SK-MEL-5 (cell line): ENCODE measurements around the gene UNC5CL. TPM values are rescaled to one million over a fixed set of nuclear protein-coding genes. Genes with fewer than 3 reads are reported as not detected.
"Not testable (repeated sequence)": the region's sequence is repeated elsewhere in the genome, so short reads cannot be mapped to it uniquely, and the experiment has no call there.

Experiments
- DNase-seq: peaks from one replicate; pipeline ENCODE4 v3.0.0-alpha.2; 2016; ENCODE audit warnings: low read depth, low spot score
- in situ Hi-C: cut with HindIII; loops from 2 replicates; pipeline ENCODE4 v1.10.0; 2016; ENCODE audit warnings: low sequenced_read_pairs, high pct_unique_total_duplicates, low pct_unique_long_range_greater_than_20kb
- total RNA-seq: library from RNA; depleted of rRNA; stranded (reverse); fragments of >200 nt; shearing (Covaris generic); gene quantifications from 2 replicates; pipeline ENCODE4 v1.2.3, GENCODE V29; 2014

Gene UNC5CL
- total RNA-seq, 1 experiment from 2014 or later = 0.16 TPM

GRCh38 chr6:41027799-41028560 is 11.0 kb downstream of the UNC5CL start:
- in situ Hi-C loops = no loop called here

GRCh38 chr6:41027241-41027640 is 11.8 kb downstream of the UNC5CL start:
- in situ Hi-C loops = no loop called here
- DNase-seq = no peak

More at GRCh38 chr6:41027799-41028560, 11.0 kb downstream of the UNC5CL start:
- DNase-seq = peak; percentile 74

GRCh38 chr6:41025966-41026530 is 13.0 kb downstream of the UNC5CL start:
- peak; percentile 42 for DNase-seq
- in situ Hi-C loops = no loop called here

- in situ Hi-C loops = no loop called here
- no peak for DNase-seq
These were observed 15.9 kb downstream of the UNC5CL start for GRCh38 chr6:41023114-41023513.

GRCh38 chr6:41022294-41022693 is 16.7 kb downstream of the UNC5CL start:
- in situ Hi-C loops = no loop called here
- DNase-seq = no peak

- peak; percentile 41 for DNase-seq
- in situ Hi-C loops = no loop called here
These were observed 17.2 kb downstream of the UNC5CL start for GRCh38 chr6:41021832-41022231.

- in situ Hi-C loops = no loop called here
- no peak for DNase-seq
These were observed 21.4 kb downstream of the UNC5CL start for GRCh38 chr6:41017663-41018062.

- DNase-seq, in situ Hi-C loops: not testable (repeated sequence)
These were observed 23.2 kb downstream of the UNC5CL start for GRCh38 chr6:41015860-41016259.

GRCh38 chr6:41014780-41015179 is 24.2 kb downstream of the UNC5CL start:
- DNase-seq = no peak
- in situ Hi-C loops = no loop called here

- in situ Hi-C loops = no loop called here
- DNase-seq = no peak
These were observed 25.4 kb downstream of the UNC5CL start for GRCh38 chr6:41013466-41014153.

- no peak for DNase-seq
- in situ Hi-C loops = no loop called here
These were observed 27.3 kb downstream of the UNC5CL start for GRCh38 chr6:41011673-41012072.

GRCh38 chr6:41009669-41010068 is 29.4 kb downstream of the UNC5CL start:
- DNase-seq = no peak
- in situ Hi-C loops = no loop called here

- no peak for DNase-seq
- in situ Hi-C loops = no loop called here
These were observed 31.0 kb downstream of the UNC5CL start for GRCh38 chr6:41008011-41008410.

- in situ Hi-C loops, DNase-seq: not testable (repeated sequence)
These were observed 32.0 kb downstream of the UNC5CL start for GRCh38 chr6:41006980-41007379.

- in situ Hi-C loops = not testable (repeated sequence)
- peak; percentile 81 for DNase-seq
These were observed 32.8 kb downstream of the UNC5CL start for GRCh38 chr6:41006217-41006616.

- DNase-seq = no peak
- in situ Hi-C loops = no loop called here
These were observed 36.9 kb downstream of the UNC5CL start for GRCh38 chr6:41002168-41002567.

- no peak for DNase-seq
- in situ Hi-C loops = no loop called here
These were observed 38.8 kb downstream of the UNC5CL start for GRCh38 chr6:41000248-41000647.

- in situ Hi-C loops = no loop called here
- DNase-seq = peak; percentile 72
These were observed 39.5 kb downstream of the UNC5CL start for GRCh38 chr6:40999569-40999968.

GRCh38 chr6:40998661-40999060 is 40.4 kb downstream of the UNC5CL start:
- in situ Hi-C loops = no loop called here
- DNase-seq = no peak
